H9 (cell line): ENCODE measurements around the gene FAM83C. TPM values are rescaled to one million over a fixed set of nuclear protein-coding genes. Genes with fewer than 3 reads are reported as not detected.
"Not testable (repeated sequence)": the region's sequence is repeated elsewhere in the genome, so short reads cannot be mapped to it uniquely, and the experiment has no call there.

Experiments
- DNase-seq: peaks from one replicate; pipeline ENCODE4 v3.0.0-alpha.2; 2017
- H2AFZ ChIP-seq: one replicate; pipeline ENCODE4 v1.6.1; 2013; ENCODE audit warnings: mild to moderate bottlenecking, low read length, control low read depth, moderate library complexity
- H2AK5ac ChIP-seq: 2 replicates; pipeline ENCODE4 v1.6.1; 2013; ENCODE audit warnings: low read length, control low read depth, mixed read lengths; ENCODE audit not compliant: insufficient read length
- H2BK120ac ChIP-seq: one replicate; pipeline ENCODE4 v1.6.1; 2013; ENCODE audit warnings: low read depth, mild to moderate bottlenecking, low read length, control low read depth, inconsistent platforms; ENCODE audit not compliant: poor library complexity, severe bottlenecking
- H2BK12ac ChIP-seq: 2 replicates; pipeline ENCODE4 v1.6.1; 2013; ENCODE audit warnings: low read length, control low read depth, mixed read lengths, low read depth; ENCODE audit not compliant: insufficient read length
- H2BK15ac ChIP-seq: 2 replicates; pipeline ENCODE4 v1.6.1; 2013; ENCODE audit warnings: low read depth, low read length, control low read depth
- H2BK20ac ChIP-seq: one replicate; pipeline ENCODE4 v1.6.1; 2013; ENCODE audit warnings: low read depth, mild to moderate bottlenecking, low read length, control low read depth, inconsistent platforms; ENCODE audit not compliant: poor library complexity, severe bottlenecking
- H2BK5ac ChIP-seq: 2 replicates; pipeline ENCODE4 v1.6.1; 2013; ENCODE audit warnings: low read length, control low read depth, mixed read lengths; ENCODE audit not compliant: insufficient read length
- H3K14ac ChIP-seq: 2 replicates; pipeline ENCODE4 v1.6.1; 2013; ENCODE audit warnings: low read length, control low read depth; ENCODE audit not compliant: insufficient read depth
- H3K18ac ChIP-seq: 2 replicates; pipeline ENCODE4 v1.6.1; 2013; ENCODE audit warnings: low read depth, mild to moderate bottlenecking, mixed read lengths, low read length, control low read depth; ENCODE audit not compliant: insufficient read length
- H3K23ac ChIP-seq: 2 replicates; pipeline ENCODE4 v1.6.1; 2013; ENCODE audit warnings: low read length, control low read depth, mixed read lengths, low read depth; ENCODE audit not compliant: insufficient read length
- H3K23me2 ChIP-seq: 2 replicates; pipeline ENCODE4 v1.6.1; 2013; ENCODE audit warnings: low read depth, mild to moderate bottlenecking, mixed read lengths, low read length, control low read depth; ENCODE audit not compliant: insufficient read length, poor library complexity, severe bottlenecking
- H3K27ac ChIP-seq: 2 replicates; pipeline ENCODE4 v1.5.1; 2013; ENCODE audit warnings: low read length, control low read depth, mixed read lengths, low read depth; ENCODE audit not compliant: insufficient read length
- H3K27me3 ChIP-seq: 2 replicates; pipeline ENCODE4 v1.6.1; 2013; ENCODE audit warnings: low read length, control low read depth, inconsistent platforms; ENCODE audit not compliant: insufficient read depth
- H3K4ac ChIP-seq: 2 replicates; pipeline ENCODE4 v1.6.1; 2013; ENCODE audit warnings: low read depth, mild to moderate bottlenecking, control low read depth, inconsistent platforms, low read length, moderate library complexity
- H3K4me1 ChIP-seq: 2 replicates; pipeline ENCODE4 v1.6.1; 2013; ENCODE audit warnings: low read length, control low read depth, inconsistent platforms; ENCODE audit not compliant: insufficient read depth
- H3K4me2 ChIP-seq: 2 replicates; pipeline ENCODE4 v1.6.1; 2013; ENCODE audit warnings: low read length, control low read depth, mixed read lengths; ENCODE audit not compliant: insufficient read length, insufficient read depth
- H3K56ac ChIP-seq: 2 replicates; pipeline ENCODE4 v1.6.1; 2013; ENCODE audit warnings: low read depth, mild to moderate bottlenecking, mixed read lengths, low read length, control low read depth; ENCODE audit not compliant: insufficient read length
- H3K79me1 ChIP-seq: 2 replicates; pipeline ENCODE4 v1.6.1; 2013; ENCODE audit warnings: low read depth, mild to moderate bottlenecking, moderate library complexity, low read length, control low read depth, inconsistent platforms; ENCODE audit not compliant: insufficient read depth, poor library complexity, severe bottlenecking
- H3K79me2 ChIP-seq: 2 replicates; pipeline ENCODE4 v1.6.1; 2013; ENCODE audit warnings: low read length, control low read depth, inconsistent platforms; ENCODE audit not compliant: insufficient read depth
- H3K9ac ChIP-seq: 2 replicates; pipeline ENCODE4 v1.6.1; 2013; ENCODE audit warnings: low read length, control low read depth, mixed read lengths; ENCODE audit not compliant: insufficient read length; ENCODE audit errors: extremely low read depth
- H3K9me3 ChIP-seq: one replicate; pipeline ENCODE4 v1.6.1; 2013; ENCODE audit warnings: low read depth, low read length, inconsistent platforms; ENCODE audit not compliant: control insufficient read depth
- H3T11ph ChIP-seq: one replicate; pipeline ENCODE4 v1.6.1; 2013; ENCODE audit warnings: mild to moderate bottlenecking, low read length, control low read depth, inconsistent platforms
- H4K20me1 ChIP-seq: one replicate; pipeline ENCODE4 v1.6.1; 2013; ENCODE audit not compliant: control insufficient read depth, insufficient read length, insufficient read depth
- H4K5ac ChIP-seq: 2 replicates; pipeline ENCODE4 v1.6.1; 2013; ENCODE audit warnings: low read depth, mild to moderate bottlenecking, mixed read lengths, low read length, control low read depth; ENCODE audit not compliant: insufficient read length
- H4K8ac ChIP-seq: replicated peaks from 2 replicates; pipeline ENCODE4 v1.6.1; 2013; ENCODE audit warnings: low read length, control low read depth, mixed read lengths, low read depth; ENCODE audit not compliant: insufficient read length
- H4K91ac ChIP-seq: 2 replicates; pipeline ENCODE4 v1.6.1; 2013; ENCODE audit warnings: low read depth, mild to moderate bottlenecking, moderate library complexity, mixed read lengths, low read length, control low read depth; ENCODE audit not compliant: insufficient read length
- H3K27ac Mint-ChIP-seq, 3 experiments: 2 replicates in 2 of 3; 3 replicates in 1 of 3; pipeline ENCODE4 v1.8.0; 2020 to 2021; ENCODE audit warnings: mixed read lengths in 3 of 3, mild to moderate bottlenecking in 1 of 3, moderate library complexity in 1 of 3
- H3K27me3 Mint-ChIP-seq: 2 replicates; pipeline ENCODE4 v1.8.0; 2021; ENCODE audit warnings: low read depth, mild to moderate bottlenecking, moderate library complexity, mixed read lengths
- H3K36me3 Mint-ChIP-seq, 3 experiments: 2 replicates in 2 of 3; 3 replicates in 1 of 3; pipeline ENCODE4 v1.8.0; 2020 to 2021; ENCODE audit warnings: low read depth in 3 of 3, mixed read lengths in 3 of 3; ENCODE audit not compliant: insufficient read depth in 1 of 3
- H3K4me1 Mint-ChIP-seq, 2 experiments: 2 replicates each; pipeline ENCODE4 v1.8.0; 2020; ENCODE audit warnings: mixed read lengths in 2 of 2
- H3K4me3 Mint-ChIP-seq, 2 experiments: 2 replicates in 1 of 2; 3 replicates in 1 of 2; pipeline ENCODE4 v1.8.0; 2020 to 2021; ENCODE audit warnings: mild to moderate bottlenecking in 2 of 2, mixed read lengths in 2 of 2, moderate library complexity in 1 of 2
- H3K9me3 Mint-ChIP-seq, 2 experiments: 2 replicates in 1 of 2; 3 replicates in 1 of 2; pipeline ENCODE4 v1.8.0; 2020; ENCODE audit warnings: mild to moderate bottlenecking in 2 of 2, mixed read lengths in 2 of 2, moderate library complexity in 1 of 2
- WGBS: extraction: QIAGEN DNeasy Blood & Tissue Kit; methylation state at CpG from one replicate; pipeline ENCODE4 v1.1.7; 2013; ENCODE audit warnings: missing lambda C conversion rate, low lambda C conversion rate, mixed read lengths; ENCODE audit not compliant: insufficient read length; ENCODE audit errors: extremely low coverage; 5-methylcytosine and 5-hydroxymethylcytosine counted together
- total RNA-seq: library from RNA; stranded (reverse); gene quantifications from 2 replicates; pipeline ENCODE4 v1.2.1, GENCODE V29; 2021
- TF ChIP-seq, protein P1 (sequence below): fragments of 200-600 bp; sonication (generic); conservative IDR thresholded peaks from 3 replicates; pipeline ENCODE4 v1.8.0; 2021; ENCODE audit warnings: antibody characterized with exemption, mild to moderate bottlenecking

FAM83C gene
- total RNA-seq, 1 experiment from 2014 or later, result not detected

DNA sequence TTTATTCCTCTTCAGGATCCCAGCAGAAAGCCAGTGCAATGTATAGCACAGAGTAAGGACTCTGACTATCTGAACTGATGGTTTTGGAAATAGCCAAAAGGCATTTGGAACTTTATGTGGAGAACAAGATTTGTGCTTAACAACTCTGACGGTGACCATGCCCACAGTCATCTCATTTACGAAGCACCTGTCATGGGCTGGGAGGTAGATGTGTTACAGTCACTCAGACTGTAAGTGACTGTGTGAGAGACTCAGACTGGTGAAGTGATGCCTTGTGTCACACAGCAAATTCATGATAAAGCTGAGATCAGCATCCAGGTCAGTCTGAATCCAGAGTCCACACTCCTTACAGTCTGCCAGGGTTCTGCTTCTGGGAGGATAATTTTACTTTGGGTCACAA, 23.9 kb upstream of the FAM83C start:
- Histone ChIP-seq H4K91ac (no peak overlapping the region), H2BK20ac (no peak overlapping the region), H3K79me1 (no peaks in the 10 kb centered on the region), H3K4me2 (no peak overlapping the region), H3K18ac (no peak overlapping the region), H3K14ac (no peak overlapping the region), H2BK120ac (no peak overlapping the region), H3K9me3 (no peaks in the 10 kb centered on the region), H4K8ac (no peak overlapping the region), H2AK5ac (no peak overlapping the region), H3K27me3 (no peaks in the 10 kb centered on the region), H3K79me2 (no peaks in the 10 kb centered on the region), H3K4me1 (peaks cover 10% of the 10 kb centered on the region; the same call in 1 of the 2 replicates), H3K23ac (no peak overlapping the region), H3T11ph (no peak overlapping the region), H2BK15ac (no peak overlapping the region), H2BK12ac (no peak overlapping the region), H3K4ac (no peak overlapping the region), H3K56ac (no peak overlapping the region), H3K23me2 (no peaks in the 10 kb centered on the region), H2AFZ (no peak overlapping the region), H3K27ac (no peak overlapping the region), H3K9ac (no peak overlapping the region), H4K20me1 (no peaks in the 10 kb centered on the region), H2BK5ac (no peak overlapping the region), H4K5ac (no peak overlapping the region)
- Mint-ChIP-seq H3K27me3 (no peaks in the 10 kb centered on the region), H3K27ac (peak overlapping the region in 2 of 3 experiments; percentile 41 to 68; a peak in 2 of 7 replicates), H3K4me3 (no peak overlapping the region), H3K4me1 (peaks cover 39 to 40% of the 10 kb centered on the region in 2 experiments), H3K9me3 (no peaks in the 10 kb centered on the region), H3K36me3 (peaks cover 2 to 7% (median 4%) of the 10 kb centered on the region in 3 experiments; a peak in 4 of 7 replicates)
- WGBS, result no CpG with 5 or more reads among the region's 2 CpGs
- no peak for DNase-seq
- TF ChIP-seq, protein P1, sequence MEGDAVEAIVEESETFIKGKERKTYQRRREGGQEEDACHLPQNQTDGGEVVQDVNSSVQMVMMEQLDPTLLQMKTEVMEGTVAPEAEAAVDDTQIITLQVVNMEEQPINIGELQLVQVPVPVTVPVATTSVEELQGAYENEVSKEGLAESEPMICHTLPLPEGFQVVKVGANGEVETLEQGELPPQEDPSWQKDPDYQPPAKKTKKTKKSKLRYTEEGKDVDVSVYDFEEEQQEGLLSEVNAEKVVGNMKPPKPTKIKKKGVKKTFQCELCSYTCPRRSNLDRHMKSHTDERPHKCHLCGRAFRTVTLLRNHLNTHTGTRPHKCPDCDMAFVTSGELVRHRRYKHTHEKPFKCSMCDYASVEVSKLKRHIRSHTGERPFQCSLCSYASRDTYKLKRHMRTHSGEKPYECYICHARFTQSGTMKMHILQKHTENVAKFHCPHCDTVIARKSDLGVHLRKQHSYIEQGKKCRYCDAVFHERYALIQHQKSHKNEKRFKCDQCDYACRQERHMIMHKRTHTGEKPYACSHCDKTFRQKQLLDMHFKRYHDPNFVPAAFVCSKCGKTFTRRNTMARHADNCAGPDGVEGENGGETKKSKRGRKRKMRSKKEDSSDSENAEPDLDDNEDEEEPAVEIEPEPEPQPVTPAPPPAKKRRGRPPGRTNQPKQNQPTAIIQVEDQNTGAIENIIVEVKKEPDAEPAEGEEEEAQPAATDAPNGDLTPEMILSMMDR, result no peak

DNA sequence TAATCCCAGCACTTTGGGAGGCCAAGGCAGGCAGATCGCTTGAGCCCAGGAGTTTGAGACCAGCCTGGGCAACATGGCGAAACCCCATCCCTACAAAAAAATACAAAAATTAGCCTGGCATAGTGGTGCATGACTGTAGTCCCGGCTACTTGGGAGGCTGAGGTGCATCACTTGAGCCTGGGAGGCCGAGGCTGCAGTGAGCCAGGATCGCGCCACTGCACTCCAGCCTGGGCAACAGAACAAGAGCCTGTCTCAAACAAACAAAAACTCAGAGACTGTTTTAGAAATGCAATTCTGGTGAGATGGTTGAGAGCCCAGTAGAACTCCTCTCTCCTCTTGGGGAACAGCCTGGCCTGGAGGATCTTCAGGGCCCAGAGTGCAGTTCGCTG, 23.4 kb upstream of the FAM83C start:
- not testable (repeated sequence) for H3T11ph ChIP-seq, H3K4ac ChIP-seq, H4K20me1 ChIP-seq, H3K27me3 ChIP-seq, H2BK20ac ChIP-seq, H3K18ac ChIP-seq, H4K8ac ChIP-seq, H3K23me2 ChIP-seq, H2BK12ac ChIP-seq, H3K36me3 Mint-ChIP-seq, H2AFZ ChIP-seq, H3K79me2 ChIP-seq, H3K27me3 Mint-ChIP-seq, H2BK120ac ChIP-seq, H4K91ac ChIP-seq, H2AK5ac ChIP-seq, H3K23ac ChIP-seq, H3K4me3 Mint-ChIP-seq, H3K9me3 Mint-ChIP-seq, H3K9ac ChIP-seq, H3K56ac ChIP-seq, H3K27ac ChIP-seq, H4K5ac ChIP-seq, H2BK5ac ChIP-seq, DNase-seq, H3K9me3 ChIP-seq, H2BK15ac ChIP-seq, H3K14ac ChIP-seq, H3K4me2 ChIP-seq, H3K4me1 ChIP-seq, H3K79me1 ChIP-seq
- no CpG with 5 or more reads among the region's 7 CpGs for WGBS
- Mint-ChIP-seq H3K4me1 (peaks cover 37% of the 10 kb centered on the region in 2 experiments), H3K27ac (peak overlapping the region in 2 of 3 experiments; percentile 44 to 68; a peak in 3 of 7 replicates)
